RWPE2 (cell line): ENCODE data around the gene NOP10.
"Not testable (repeated sequence)": the region's sequence is repeated elsewhere in the genome, so short reads cannot be mapped to it uniquely, and the experiment has no call there.

Experiments
- ATAC-seq: fragments of 200-7000 bp; cut with Tn5 transposase; 3 replicates; pipeline ENCODE4 v1.9.1; 2021; ENCODE audit warnings: low read depth
- DNase-seq: peaks from one replicate; pipeline ENCODE4 v3.0.0-alpha.2; 2020; ENCODE audit warnings: low spot score
- H3K27ac ChIP-seq: fragments of 450-650 bp; 2 replicates; pipeline ENCODE4 v1.5.1; 2017; ENCODE audit warnings: mild to moderate bottlenecking; ENCODE audit not compliant: poor library complexity, severe bottlenecking
- H3K27me3 ChIP-seq: fragments of 250-450 bp; sonication (Bioruptor Pico); 2 replicates; pipeline ENCODE4 v1.5.1; 2021; ENCODE audit warnings: mild to moderate bottlenecking, moderate library complexity; ENCODE audit not compliant: insufficient read depth, poor library complexity, severe bottlenecking
- H3K36me3 ChIP-seq: fragments of 250-450 bp; sonication (Bioruptor Pico); 2 replicates; pipeline ENCODE4 v1.5.1; 2020; ENCODE audit warnings: low read depth, mild to moderate bottlenecking, moderate library complexity
- H3K4me1 ChIP-seq: fragments of 250-450 bp; sonication (Bioruptor Pico); 2 replicates; pipeline ENCODE4 v1.5.1; 2021; ENCODE audit warnings: mild to moderate bottlenecking, moderate library complexity; ENCODE audit not compliant: insufficient read depth, poor library complexity, severe bottlenecking
- H3K4me3 ChIP-seq: fragments of 250-450 bp; sonication (Bioruptor Pico); 2 replicates; pipeline ENCODE4 v1.5.1; 2021; ENCODE audit warnings: mild to moderate bottlenecking, moderate library complexity; ENCODE audit not compliant: severe bottlenecking
- H3K9me3 ChIP-seq: fragments of 250-450 bp; sonication (Bioruptor Pico); 2 replicates; pipeline ENCODE4 v1.5.1; 2021; ENCODE audit warnings: mild to moderate bottlenecking, moderate library complexity; ENCODE audit not compliant: severe bottlenecking
- CTCF ChIP-seq: fragments of 450-650 bp; IDR thresholded peaks from one replicate; pipeline ENCODE4 v1.5.1; 2017; ENCODE audit warnings: mild to moderate bottlenecking, moderate library complexity; ENCODE audit not compliant: poor library complexity, severe bottlenecking

Gene NOP10

DNA sequence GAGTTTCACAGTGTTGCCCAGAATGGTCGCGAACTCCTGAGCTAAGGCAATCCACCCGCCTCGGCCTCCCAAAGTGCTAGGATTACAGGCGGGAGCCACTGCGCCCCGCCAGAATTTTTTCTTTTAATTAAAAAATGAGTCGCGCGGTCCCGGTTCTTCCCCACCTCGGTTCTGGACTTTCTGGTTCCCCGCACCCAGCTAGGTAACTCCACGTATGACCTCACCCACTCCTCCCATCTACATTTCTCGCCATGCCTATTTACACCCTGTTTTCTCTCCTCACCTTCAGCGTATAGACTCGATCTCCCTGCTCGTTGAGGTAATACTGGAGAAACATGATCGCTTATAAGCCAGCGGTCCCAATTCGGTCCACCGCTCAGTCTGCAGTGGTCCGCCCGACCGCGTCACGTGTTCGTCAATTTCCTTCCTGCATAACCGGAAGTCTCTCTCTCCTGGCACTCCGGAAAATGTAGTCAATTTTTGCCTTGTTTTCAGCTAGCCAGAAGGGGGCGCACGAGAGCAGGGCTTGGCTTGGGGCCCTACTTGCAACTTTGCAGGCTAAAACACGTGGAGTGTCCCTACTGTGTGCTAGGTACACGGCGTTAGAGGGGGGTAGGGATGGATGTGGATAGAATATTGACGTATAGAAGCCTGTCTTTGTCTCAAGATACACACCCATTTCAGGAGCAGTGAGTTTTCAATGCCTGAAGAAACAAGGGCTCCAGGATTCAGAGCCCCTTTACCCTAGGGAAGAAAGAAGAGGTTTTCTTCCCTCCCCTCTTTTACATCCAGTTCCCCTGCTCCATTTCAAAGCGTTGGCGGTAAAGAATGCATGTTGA is at the start of gene NOP10, which contains the start of gene NUTM1:
Gene NOP10, minus strand, starts transcription at position 400 of the 839 bp plus-strand sequence. Its CDS starts 63 bp downstream, at position 337.
Gene NUTM1, plus strand, starts transcription at position 579 of the 839 bp plus-strand sequence. CDS start 382 bp downstream, outside the sequence.
- H3K27ac ChIP-seq, result peak within 1 kb of the TSS; percentile 72
- peaks cover 8% of the 10 kb centered on the region for H3K4me1 ChIP-seq
- H3K36me3 ChIP-seq, result peaks cover 39% of the 10 kb centered on the region
- no peaks in the 10 kb centered on the region for H3K27me3 ChIP-seq
- peak within 1 kb of the TSS; percentile 60 for H3K4me3 ChIP-seq
- peak; percentile 83 for ATAC-seq
- peak; percentile 94 for DNase-seq
- TF ChIP-seq CTCF, result peak; percentile 100
- H3K9me3 ChIP-seq, result no peaks in the 10 kb centered on the region

DNA sequence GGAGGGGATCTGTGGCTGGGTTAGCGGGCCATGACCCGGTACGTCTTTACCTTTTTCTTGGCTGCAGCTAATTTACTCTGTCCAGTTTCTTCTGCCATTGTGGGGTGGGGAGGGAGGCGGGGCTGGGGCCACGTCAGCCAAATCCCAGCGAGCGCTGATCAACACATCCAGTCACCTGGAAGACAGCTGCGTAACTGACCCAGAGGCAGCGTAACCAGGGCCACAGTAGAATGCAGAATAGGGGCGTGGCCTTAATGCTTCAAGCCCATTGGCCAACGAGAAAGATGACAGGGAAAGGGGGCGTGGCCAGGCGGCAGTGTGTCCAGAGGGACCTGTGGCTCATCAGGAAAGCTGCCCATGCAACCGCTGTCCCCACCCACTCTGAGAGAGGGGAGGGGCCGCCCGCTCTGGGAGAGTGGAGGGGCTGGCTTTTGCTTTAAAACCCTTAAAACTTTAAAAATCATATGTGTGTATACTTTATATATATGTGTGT is 46.7 kb upstream of the NOP10 start:
- not testable (repeated sequence) for H3K4me1 ChIP-seq, DNase-seq, H3K27me3 ChIP-seq, H3K9me3 ChIP-seq, H3K4me3 ChIP-seq, H3K27ac ChIP-seq, H3K36me3 ChIP-seq
- ATAC-seq, result 0 out of 3 replicates have a peak, but pooled peaks have one; percentile 23

DNA sequence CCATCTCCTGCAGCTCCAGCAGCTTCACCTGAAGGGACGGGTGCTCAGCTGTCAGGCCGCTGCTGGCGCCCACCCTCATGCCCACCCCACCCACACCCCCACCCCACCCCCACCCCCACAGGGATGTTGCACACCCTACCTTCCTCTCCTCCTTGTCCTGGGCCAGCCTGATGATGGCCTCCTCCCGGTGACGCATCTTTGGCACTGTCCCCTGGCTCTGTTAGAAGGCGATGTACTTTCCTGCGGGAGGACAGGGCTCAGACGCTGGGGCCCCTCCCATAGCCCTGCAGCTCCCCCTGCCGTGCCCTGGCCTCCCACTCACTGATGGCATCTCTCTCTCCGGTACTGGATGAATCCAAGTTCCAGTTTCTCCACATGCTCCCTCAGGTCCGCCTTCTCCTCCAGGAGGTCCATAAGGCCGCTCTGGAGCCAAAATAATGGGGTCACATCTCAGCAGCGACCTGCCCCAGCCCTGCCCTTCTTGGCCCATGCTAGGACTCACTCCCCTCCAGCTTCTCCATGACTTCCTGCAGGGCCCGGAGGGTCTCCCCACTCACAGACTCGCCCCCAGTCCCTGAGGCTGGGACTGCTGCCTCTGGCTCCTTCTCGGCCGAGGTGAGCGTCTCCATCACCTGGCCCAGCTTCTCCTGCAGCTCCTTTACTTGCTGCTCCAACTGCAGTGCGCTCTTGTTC is 39.0 kb upstream of the NOP10 start:
- ATAC-seq, H3K27ac ChIP-seq, DNase-seq, H3K9me3 ChIP-seq, H3K36me3 ChIP-seq, H3K4me1 ChIP-seq, H3K4me3 ChIP-seq, H3K27me3 ChIP-seq: not testable (repeated sequence)

DNA sequence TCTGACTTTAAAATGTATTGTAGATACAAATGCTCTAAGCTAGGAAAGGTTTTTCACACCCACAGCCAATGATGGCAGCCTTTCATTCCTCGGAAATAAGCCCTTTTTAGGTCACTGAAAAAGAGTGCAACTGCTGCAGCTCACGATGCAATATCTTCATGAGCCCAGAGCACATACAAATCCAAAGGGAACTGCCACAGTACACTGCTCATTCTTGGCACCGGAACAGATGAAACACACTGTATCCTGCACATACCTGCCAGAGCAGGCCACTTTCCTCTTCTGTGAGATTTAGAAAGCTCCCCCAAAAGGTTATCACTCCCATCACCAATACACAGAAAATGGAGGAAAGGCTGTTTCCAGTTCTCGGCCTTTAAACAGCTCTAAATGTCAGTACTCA is 37.6 kb upstream of the NOP10 start:
- H3K9me3 ChIP-seq, H3K27ac ChIP-seq, H3K4me3 ChIP-seq, H3K4me1 ChIP-seq, H3K36me3 ChIP-seq, ATAC-seq, H3K27me3 ChIP-seq: not testable (repeated sequence)
- peak; percentile 8 for DNase-seq

GRCh38 chr15:34376856-34377255 is 33.9 kb upstream of the NOP10 start:
- no peak for DNase-seq

DNA sequence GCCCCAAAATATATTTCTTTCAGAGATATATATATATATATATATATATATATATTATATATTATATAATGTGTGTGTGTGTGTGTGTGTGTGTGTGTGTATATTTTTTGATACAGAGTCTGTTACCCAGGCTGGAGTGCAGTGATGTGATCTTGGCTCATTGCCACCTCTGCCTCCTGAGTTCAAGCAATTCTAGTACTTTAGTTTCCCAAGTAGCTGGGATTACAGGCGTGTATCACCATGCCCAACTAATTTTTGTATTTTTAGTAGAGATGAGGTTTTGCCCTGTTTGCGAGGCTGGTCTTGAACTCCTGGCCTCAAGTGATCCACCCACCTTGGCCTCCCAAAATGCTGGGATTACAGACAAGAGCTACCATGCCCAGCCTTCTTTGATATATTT is 32.6 kb upstream of the NOP10 start:
- H3K9me3 ChIP-seq, H3K27ac ChIP-seq, H3K27me3 ChIP-seq, H3K36me3 ChIP-seq, ATAC-seq, H3K4me1 ChIP-seq, H3K4me3 ChIP-seq: not testable (repeated sequence)
- peak; percentile 6 for DNase-seq

More at GRCh38 chr15:34376856-34377255, 33.9 kb upstream of the NOP10 start:
- no peak for ATAC-seq
- H3K27ac ChIP-seq, result no peak overlapping the region
- no peaks in the 10 kb centered on the region for H3K9me3 ChIP-seq
- peaks cover 9% of the 10 kb centered on the region for H3K36me3 ChIP-seq
- H3K4me1 ChIP-seq, result no peaks in the 10 kb centered on the region
- no peak for TF ChIP-seq CTCF
- no peak overlapping the region for H3K4me3 ChIP-seq
- no peaks in the 10 kb centered on the region for H3K27me3 ChIP-seq
